Activated gamma-delta T cell treated with anti-CD3 and anti-CD28 coated beads, Interleukin-2, amount 50 U/mL, for 16 hours (primary cell): ENCODE results near the gene SP8.

ENCODE experiments used
- DNase-seq: peaks from one replicate; pipeline ENCODE4 v3.0.0-alpha.2; 2020; ENCODE audit warnings: low read depth

The SP8 gene

GRCh38 chr7:20794676-20795075 is 8.0 kb upstream of the SP8 start:
- no peak for DNase-seq

DNA sequence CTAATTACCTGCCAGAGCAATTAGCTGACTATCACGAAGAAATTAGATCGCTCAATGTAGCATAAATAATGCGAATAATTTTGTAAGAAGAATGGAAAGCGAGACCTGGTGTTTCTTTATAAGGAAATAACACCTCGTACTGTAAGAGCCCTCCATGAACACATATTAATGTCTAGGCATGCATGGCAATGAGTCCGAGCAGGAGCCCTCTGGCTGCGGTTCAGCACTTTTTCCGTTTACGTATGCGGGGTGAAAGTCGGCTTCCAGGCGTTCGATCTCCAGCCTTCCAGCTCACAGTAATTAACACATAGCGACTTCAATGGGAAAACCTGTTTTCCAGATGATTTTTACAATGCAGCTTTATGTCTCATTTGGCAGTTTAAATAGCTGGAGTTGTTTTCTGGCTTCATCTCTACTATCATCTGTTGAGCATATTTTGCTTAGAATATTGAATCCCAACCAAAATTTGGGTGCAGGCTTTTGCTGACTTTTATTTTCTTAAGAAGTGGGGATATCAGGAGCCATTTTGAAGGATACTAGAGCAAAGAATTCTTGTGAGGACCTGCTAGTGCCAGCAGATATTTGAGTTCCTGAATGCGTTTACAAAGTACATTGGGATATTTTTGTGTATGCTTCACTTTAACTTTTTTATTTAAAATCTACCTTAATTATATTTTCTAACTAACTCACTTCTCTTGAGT is 7.2 kb upstream of the SP8 start:
- no peak for DNase-seq

DNA sequence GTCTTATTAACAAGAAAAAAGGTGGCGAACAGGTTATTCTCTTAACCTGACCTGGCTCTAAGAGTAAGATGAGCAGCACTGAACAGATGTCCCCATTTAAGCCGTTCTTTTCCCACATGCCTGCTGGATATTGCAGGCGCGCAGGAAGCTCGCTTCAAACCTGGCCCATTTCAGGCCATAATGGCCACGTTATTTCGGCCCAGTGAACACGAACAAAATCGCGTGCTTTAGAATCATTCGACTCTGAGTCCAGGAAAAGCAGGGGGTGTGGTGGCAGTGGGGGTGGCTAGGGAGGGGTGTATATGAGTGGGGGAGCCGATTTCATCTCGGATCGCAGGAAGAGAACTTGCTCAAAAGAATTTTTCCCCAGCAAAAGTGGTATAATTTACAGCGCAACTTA is 6.6 kb upstream of the SP8 start:
- DNase-seq = no peak

- DNase-seq = no peak
These were observed 5.1 kb upstream of the SP8 start for GRCh38 chr7:20791538-20792434.

- DNase-seq = no peak
These were observed 3.7 kb upstream of the SP8 start for GRCh38 chr7:20790375-20790774.

- no peak for DNase-seq
These were observed 1.8 kb upstream of the SP8 start for GRCh38 chr7:20788420-20788990.

- no peak for DNase-seq
These were observed 1.2 kb upstream of the SP8 start for GRCh38 chr7:20787660-20788419.

GRCh38 chr7:20786421-20786778 is 286 bp downstream of the SP8 start:
- no peak for DNase-seq

GRCh38 chr7:20786049-20786412 is 655 bp downstream of the SP8 start:
- no peak for DNase-seq

DNA sequence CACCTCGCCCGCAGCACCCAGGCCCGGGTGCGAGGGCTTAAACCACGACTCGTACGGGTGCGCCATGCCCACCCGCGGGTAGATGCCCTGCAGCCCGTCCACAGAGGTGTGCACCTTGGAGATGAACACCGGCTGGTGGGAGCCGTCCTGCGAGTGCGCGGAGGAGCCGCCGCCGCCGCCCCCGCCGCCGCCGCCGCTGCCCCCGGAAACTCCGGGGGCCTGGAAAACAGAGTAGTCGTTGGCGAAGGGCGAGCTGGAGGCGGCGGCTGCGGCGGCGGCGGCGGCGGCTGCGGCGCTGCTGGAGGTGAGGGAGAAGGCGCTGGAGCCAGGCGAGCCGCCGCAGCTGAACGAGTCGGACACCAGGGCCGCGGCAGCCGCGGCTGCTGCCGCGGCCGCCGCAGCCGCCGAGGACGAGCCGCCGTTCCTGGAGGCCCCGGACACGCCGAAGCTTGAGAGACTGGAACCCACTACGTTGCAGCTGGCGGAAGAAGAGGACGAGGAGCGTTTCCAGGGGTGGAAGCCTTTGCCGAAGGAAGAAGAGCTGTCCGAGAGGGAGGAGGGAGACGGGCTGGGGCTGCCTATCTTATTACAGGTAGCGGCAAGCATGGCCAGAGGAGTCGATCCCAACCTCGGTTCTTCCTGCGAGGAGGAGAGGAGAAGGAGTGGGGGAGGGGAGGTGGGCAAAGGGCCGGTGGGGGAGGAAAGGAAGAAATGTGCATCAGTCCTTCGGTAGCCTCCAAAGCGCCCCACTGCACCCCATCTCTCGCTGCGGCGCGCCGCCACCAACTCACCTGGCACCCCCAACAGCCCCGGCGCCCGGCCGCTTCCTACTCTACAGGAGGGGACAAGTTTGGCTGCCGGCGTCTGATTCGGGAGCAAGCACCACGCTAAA is 1.3 kb downstream of the SP8 start:
- DNase-seq = no peak

DNA sequence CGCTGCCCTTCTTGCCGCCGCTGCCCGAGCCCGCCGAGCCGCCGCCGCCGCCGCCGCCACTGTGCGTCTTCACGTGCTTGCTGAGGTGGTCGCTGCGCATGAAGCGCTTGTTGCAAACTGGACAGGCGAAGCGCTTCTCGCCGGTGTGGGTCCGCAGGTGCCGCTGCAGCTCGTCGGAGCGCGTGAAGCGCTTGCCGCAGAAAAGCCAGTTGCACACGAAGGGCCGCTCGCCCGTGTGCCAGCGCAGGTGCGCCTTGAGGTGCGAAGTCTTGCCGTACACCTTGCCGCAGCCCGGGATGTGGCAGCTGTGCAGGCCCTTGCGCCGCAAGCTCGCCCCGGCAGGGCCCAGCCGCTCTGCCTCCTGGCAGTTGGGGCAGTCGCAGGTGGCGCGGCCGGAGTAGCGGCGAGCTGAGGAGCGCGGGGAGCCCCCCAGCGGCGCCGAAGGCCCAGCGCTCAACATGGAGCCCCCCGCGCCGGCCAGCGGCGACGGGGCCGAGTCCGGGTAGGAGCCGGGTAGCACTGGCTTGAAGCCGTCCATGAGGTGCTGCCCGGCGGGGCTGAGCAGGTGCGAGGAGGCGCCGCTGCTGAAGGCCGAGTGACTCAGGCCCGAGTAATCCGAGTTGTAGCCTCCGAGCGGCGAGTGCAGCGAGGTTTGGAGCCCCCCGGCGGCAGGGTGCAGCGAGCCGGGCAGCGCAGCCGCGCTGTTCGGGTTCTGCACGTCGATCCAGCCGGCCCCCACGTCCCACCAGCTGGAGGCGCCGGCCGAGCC is 2.1 kb downstream of the SP8 start:
- no peak for DNase-seq

- DNase-seq = no peak
These were observed 2.8 kb downstream of the SP8 start for GRCh38 chr7:20783700-20784387.

- DNase-seq = no peak
These were observed 3.5 kb downstream of the SP8 start for GRCh38 chr7:20783125-20783699.

GRCh38 chr7:20779041-20779440 is 7.6 kb downstream of the SP8 start:
- no peak for DNase-seq

GRCh38 chr7:20778063-20778721 is 8.5 kb downstream of the SP8 start:
- no peak for DNase-seq

- DNase-seq = no peak
These were observed 9.2 kb downstream of the SP8 start for GRCh38 chr7:20777377-20778062.

GRCh38 chr7:20776942-20777341 is 9.7 kb downstream of the SP8 start:
- DNase-seq = no peak

DNA sequence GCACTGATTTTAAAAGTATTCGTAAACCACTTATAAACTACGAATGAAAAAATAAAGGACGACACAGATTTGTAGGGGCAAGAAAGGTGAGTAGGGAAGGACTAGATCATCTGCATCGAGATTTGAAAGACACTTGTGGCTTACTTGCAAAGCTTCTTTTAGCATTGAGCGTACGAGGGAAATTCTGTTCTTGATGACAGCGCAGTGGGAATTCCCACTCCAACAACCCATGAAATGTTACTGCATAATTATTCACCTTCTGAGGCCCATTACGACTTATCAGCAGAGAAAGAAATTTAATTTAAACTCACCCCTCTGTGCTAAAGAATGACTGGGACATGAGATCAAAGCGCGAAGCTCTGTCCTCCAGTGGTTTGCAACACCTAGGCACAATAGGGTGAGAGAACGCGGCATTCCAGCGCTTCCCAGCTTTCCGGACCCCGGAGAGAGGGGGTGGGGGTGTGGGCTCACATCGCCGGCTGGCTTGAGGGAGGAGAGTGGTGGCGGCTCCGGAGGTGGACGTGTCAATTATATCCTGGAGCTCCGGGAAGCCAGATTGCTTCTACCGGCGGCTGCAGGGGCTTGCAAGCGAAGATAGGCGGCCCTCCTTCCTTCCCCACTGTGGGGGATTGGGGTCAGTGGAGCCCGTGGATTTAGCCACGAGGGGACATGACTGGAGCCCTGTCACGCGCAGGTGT is 10.3 kb downstream of the SP8 start:
- no peak for DNase-seq
